ENCODE measurements around the gene ACAP2.

ACAP2 gene

GRCh38 chr3:195245531-195245951 lies 197.3 kb downstream of the ACAP2 start:
- H3K4me3 ChIP-seq (ENCODE audit: extremely low read depth, insufficient read depth, low read length, poor library complexity, severe bottlenecking) = no peak overlapping the region
- 90 to 93% methylated on average over 14 to 15 of the region's 16 CpGs for WGBS, 2 experiments (ENCODE audit: insufficient coverage in 2 of 2)
- H3K36me3 ChIP-seq (ENCODE audit: control insufficient read depth, insufficient read depth, low read length) = peaks cover 32% of the 10 kb centered on the region
- peaks cover 4% of the 10 kb centered on the region for H3K9me3 ChIP-seq (ENCODE audit: control insufficient read depth, low read length)
- H3K27ac ChIP-seq (ENCODE audit: low read depth, low read length, severe bottlenecking) = no peak overlapping the region
- H3K4me1 ChIP-seq (ENCODE audit: control insufficient read depth, insufficient read depth, low read length, poor library complexity, severe bottlenecking) = no peaks in the 10 kb centered on the region

GRCh38 chr3:195241592-195242355 lies 201.0 kb downstream of the ACAP2 start:
- H3K9me3 ChIP-seq (ENCODE audit: control insufficient read depth, low read length) = no peaks in the 10 kb centered on the region
- no peak overlapping the region for H3K4me3 ChIP-seq (ENCODE audit: extremely low read depth, insufficient read depth, low read length, poor library complexity, severe bottlenecking)
- no peak overlapping the region for H3K27ac ChIP-seq (ENCODE audit: low read depth, low read length, severe bottlenecking)
- H3K36me3 ChIP-seq (ENCODE audit: control insufficient read depth, insufficient read depth, low read length) = peaks cover 13% of the 10 kb centered on the region
- peaks cover 6% of the 10 kb centered on the region for H3K4me1 ChIP-seq (ENCODE audit: control insufficient read depth, insufficient read depth, low read length, poor library complexity, severe bottlenecking)
- 96 to 97% methylated on average over 10 to 11 of the region's 12 CpGs for WGBS, 2 experiments (ENCODE audit: insufficient coverage in 2 of 2)

GRCh38 chr3:195240939-195241338 lies 201.9 kb downstream of the ACAP2 start:
- peaks cover 6% of the 10 kb centered on the region for H3K4me1 ChIP-seq (ENCODE audit: control insufficient read depth, insufficient read depth, low read length, poor library complexity, severe bottlenecking)
- no peaks in the 10 kb centered on the region for H3K9me3 ChIP-seq (ENCODE audit: control insufficient read depth, low read length)
- no peak overlapping the region for H3K4me3 ChIP-seq (ENCODE audit: extremely low read depth, insufficient read depth, low read length, poor library complexity, severe bottlenecking)
- 97 to 100% methylated on average over 3 to 5 of the region's 6 CpGs for WGBS, 2 experiments (ENCODE audit: insufficient coverage in 2 of 2)
- no peak overlapping the region for H3K27ac ChIP-seq (ENCODE audit: low read depth, low read length, severe bottlenecking)
- peaks cover 6% of the 10 kb centered on the region for H3K36me3 ChIP-seq (ENCODE audit: control insufficient read depth, insufficient read depth, low read length)

GRCh38 chr3:195240171-195240701 lies 202.6 kb downstream of the ACAP2 start:
- Histone ChIP-seq H3K4me1 (ENCODE audit: control insufficient read depth, insufficient read depth, low read length, poor library complexity, severe bottlenecking) (peaks cover 6% of the 10 kb centered on the region), H3K36me3 (ENCODE audit: control insufficient read depth, insufficient read depth, low read length) (peaks cover 2% of the 10 kb centered on the region), H3K27ac (ENCODE audit: low read depth, low read length, severe bottlenecking) (no peak overlapping the region), H3K4me3 (ENCODE audit: extremely low read depth, insufficient read depth, low read length, poor library complexity, severe bottlenecking) (no peak overlapping the region), H3K9me3 (ENCODE audit: control insufficient read depth, low read length) (no peaks in the 10 kb centered on the region)
- 93 to 98% methylated on average over 13 to 14 of the region's 15 CpGs for WGBS, 2 experiments (ENCODE audit: insufficient coverage in 2 of 2)

GRCh38 chr3:195239121-195239520 lies 203.7 kb downstream of the ACAP2 start:
- H3K4me1 ChIP-seq (ENCODE audit: control insufficient read depth, insufficient read depth, low read length, poor library complexity, severe bottlenecking) = peaks cover 6% of the 10 kb centered on the region
- 100% methylated on average over 1 of the region's 3 CpGs; no CpG with 5 or more reads in 1 of the 2 experiments for WGBS, 2 experiments (ENCODE audit: insufficient coverage in 2 of 2)

GRCh38 chr3:195238586-195239118 lies 204.2 kb downstream of the ACAP2 start:
- H3K4me3 ChIP-seq (ENCODE audit: extremely low read depth, insufficient read depth, low read length, poor library complexity, severe bottlenecking) = no peak overlapping the region
- WGBS, 2 experiments (ENCODE audit: insufficient coverage in 2 of 2) = 86 to 89% methylated on average over 5 to 9 of the region's 10 CpGs
- H3K36me3 ChIP-seq (ENCODE audit: control insufficient read depth, insufficient read depth, low read length) = peaks cover 4% of the 10 kb centered on the region
- H3K27ac ChIP-seq (ENCODE audit: low read depth, low read length, severe bottlenecking) = no peak overlapping the region
- peaks cover 6% of the 10 kb centered on the region for H3K4me1 ChIP-seq (ENCODE audit: control insufficient read depth, insufficient read depth, low read length, poor library complexity, severe bottlenecking)
- H3K9me3 ChIP-seq (ENCODE audit: control insufficient read depth, low read length) = no peaks in the 10 kb centered on the region

More at GRCh38 chr3:195239121-195239520, 203.7 kb downstream of the ACAP2 start:
- H3K9me3 ChIP-seq (ENCODE audit: control insufficient read depth, low read length) = no peaks in the 10 kb centered on the region
- H3K36me3 ChIP-seq (ENCODE audit: control insufficient read depth, insufficient read depth, low read length) = peaks cover 4% of the 10 kb centered on the region
- no peak overlapping the region for H3K4me3 ChIP-seq (ENCODE audit: extremely low read depth, insufficient read depth, low read length, poor library complexity, severe bottlenecking)
- no peak overlapping the region for H3K27ac ChIP-seq (ENCODE audit: low read depth, low read length, severe bottlenecking)

GRCh38 chr3:195238081-195238571 lies 204.7 kb downstream of the ACAP2 start:
- 92 to 95% methylated on average over 12 of the region's 12 CpGs for WGBS, 2 experiments (ENCODE audit: insufficient coverage in 2 of 2)
- Histone ChIP-seq H3K4me1 (ENCODE audit: control insufficient read depth, insufficient read depth, low read length, poor library complexity, severe bottlenecking) (peaks cover 6% of the 10 kb centered on the region), H3K9me3 (ENCODE audit: control insufficient read depth, low read length) (no peaks in the 10 kb centered on the region), H3K27ac (ENCODE audit: low read depth, low read length, severe bottlenecking) (no peak overlapping the region), H3K4me3 (ENCODE audit: extremely low read depth, insufficient read depth, low read length, poor library complexity, severe bottlenecking) (no peak overlapping the region), H3K36me3 (ENCODE audit: control insufficient read depth, insufficient read depth, low read length) (peaks cover 4% of the 10 kb centered on the region)

- 94 to 98% methylated on average over 6 of the region's 10 CpGs for WGBS, 2 experiments (ENCODE audit: insufficient coverage in 2 of 2)
- Histone ChIP-seq H3K4me1 (ENCODE audit: control insufficient read depth, insufficient read depth, low read length, poor library complexity, severe bottlenecking) (peaks cover 6% of the 10 kb centered on the region), H3K36me3 (ENCODE audit: control insufficient read depth, insufficient read depth, low read length) (peaks cover 4% of the 10 kb centered on the region), H3K27ac (ENCODE audit: low read depth, low read length, severe bottlenecking) (no peak overlapping the region), H3K4me3 (ENCODE audit: extremely low read depth, insufficient read depth, low read length, poor library complexity, severe bottlenecking) (no peak overlapping the region), H3K9me3 (ENCODE audit: control insufficient read depth, low read length) (no peaks in the 10 kb centered on the region)
Measured at GRCh38 chr3:195236801-195237570, 205.8 kb downstream of the ACAP2 start.

- no peak overlapping the region for H3K27ac ChIP-seq (ENCODE audit: low read depth, low read length, severe bottlenecking)
- H3K4me1 ChIP-seq (ENCODE audit: control insufficient read depth, insufficient read depth, low read length, poor library complexity, severe bottlenecking) = peaks cover 6% of the 10 kb centered on the region
- H3K36me3 ChIP-seq (ENCODE audit: control insufficient read depth, insufficient read depth, low read length) = peaks cover 4% of the 10 kb centered on the region
- no peak overlapping the region for H3K4me3 ChIP-seq (ENCODE audit: extremely low read depth, insufficient read depth, low read length, poor library complexity, severe bottlenecking)
- H3K9me3 ChIP-seq (ENCODE audit: control insufficient read depth, low read length) = no peaks in the 10 kb centered on the region
- 90 to 96% methylated on average over 5 of the region's 5 CpGs for WGBS, 2 experiments (ENCODE audit: insufficient coverage in 2 of 2)
Measured at GRCh38 chr3:195236076-195236798, 206.6 kb downstream of the ACAP2 start.

- Histone ChIP-seq H3K9me3 (ENCODE audit: control insufficient read depth, low read length) (no peaks in the 10 kb centered on the region), H3K36me3 (ENCODE audit: control insufficient read depth, insufficient read depth, low read length) (peaks cover 21% of the 10 kb centered on the region), H3K4me3 (ENCODE audit: extremely low read depth, insufficient read depth, low read length, poor library complexity, severe bottlenecking) (no peak overlapping the region), H3K4me1 (ENCODE audit: control insufficient read depth, insufficient read depth, low read length, poor library complexity, severe bottlenecking) (no peaks in the 10 kb centered on the region), H3K27ac (ENCODE audit: low read depth, low read length, severe bottlenecking) (no peak overlapping the region)
- 100% methylated on average over 1 of the region's 1 CpG for WGBS, 2 experiments (ENCODE audit: insufficient coverage in 2 of 2)
Measured at GRCh38 chr3:195230244-195230643, 212.6 kb downstream of the ACAP2 start.
